ENCODE results near the gene ANKRD34A.

ANKRD34A gene

GRCh38 chr1:145964328-145965118 lies at the start of gene ANKRD34A, which contains the start of gene POLR3GL:
Gene ANKRD34A, minus strand, starts transcription at chr1:145964575. Its CDS starts 2,816 bp downstream, at chr1:145961759.
Gene POLR3GL, plus strand, starts transcription at chr1:145964690. Its CDS starts 10,176 bp downstream, at chr1:145974866.
- DNase-seq (ENCODE audit: low read depth in 3 of 3): peak; percentile 73 to 84 (median 79)

- DNase-seq (ENCODE audit: low read depth in 3 of 3): no peak
Measured at GRCh38 chr1:146013559-146013922, 49.2 kb upstream of the ANKRD34A start.

GRCh38 chr1:146012703-146013558 lies 48.6 kb upstream of the ANKRD34A start:
- no peak for DNase-seq (ENCODE audit: low read depth in 3 of 3)

GRCh38 chr1:146010126-146010738 lies 45.9 kb upstream of the ANKRD34A start:
- DNase-seq (ENCODE audit: low read depth in 3 of 3): no peak

GRCh38 chr1:146007489-146008133 lies 43.2 kb upstream of the ANKRD34A start:
- no peak for DNase-seq (ENCODE audit: low read depth in 3 of 3)

- DNase-seq (ENCODE audit: low read depth in 3 of 3): no peak
Measured at GRCh38 chr1:146001709-146002108, 37.3 kb upstream of the ANKRD34A start.

- no peak for DNase-seq (ENCODE audit: low read depth in 3 of 3)
Measured at GRCh38 chr1:145999321-146000024, 35.1 kb upstream of the ANKRD34A start.

GRCh38 chr1:145997718-145998023 lies 33.3 kb upstream of the ANKRD34A start:
- DNase-seq (ENCODE audit: low read depth in 3 of 3): no peak

- no peak for DNase-seq (ENCODE audit: low read depth in 3 of 3)
Measured at GRCh38 chr1:145997016-145997717, 32.8 kb upstream of the ANKRD34A start.

- peak; percentile 73 to 83 (median 74) for DNase-seq (ENCODE audit: low read depth in 3 of 3)
Measured at GRCh38 chr1:145996433-145997015, 32.1 kb upstream of the ANKRD34A start, which contains the start of gene TXNIP. Gene TXNIP, minus strand, starts transcription at chr1:145996579. Its CDS starts 313 bp downstream, at chr1:145996266.

GRCh38 chr1:145995964-145996432 lies 31.6 kb upstream of the ANKRD34A start:
- no peak for DNase-seq (ENCODE audit: low read depth in 3 of 3)

- DNase-seq (ENCODE audit: low read depth in 3 of 3): no peak
Measured at GRCh38 chr1:145995148-145995881, 30.9 kb upstream of the ANKRD34A start.

- no peak for DNase-seq (ENCODE audit: low read depth in 3 of 3)
Measured at GRCh38 chr1:145994391-145995120, 30.2 kb upstream of the ANKRD34A start.

- no peak for DNase-seq (ENCODE audit: low read depth in 3 of 3)
Measured at GRCh38 chr1:145993618-145994390, 29.4 kb upstream of the ANKRD34A start.

- no peak for DNase-seq (ENCODE audit: low read depth in 3 of 3)
Measured at GRCh38 chr1:145992958-145993617, 28.7 kb upstream of the ANKRD34A start.

GRCh38 chr1:145992502-145992936 lies 28.1 kb upstream of the ANKRD34A start:
- DNase-seq (ENCODE audit: low read depth in 3 of 3): no peak

GRCh38 chr1:145991735-145992412 lies 27.5 kb upstream of the ANKRD34A start:
- DNase-seq (ENCODE audit: low read depth in 3 of 3): no peak

Measured in stimulated activated CD4-positive, alpha-beta T cell treated with anti-CD3 and anti-CD28 coated beads, TNF-alpha, amount 100 ng/mL, for 4 hours (primary cell).